HG02885 (cell line): ENCODE measurements around the gene ARHGAP25.

Experiments
- ATAC-seq: cut with Tn5 transposase; IDR thresholded peaks from one replicate; pipeline ENCODE4 v1.9.1; 2021; ENCODE audit warnings: mild to moderate bottlenecking; ENCODE audit not compliant: unreplicated experiment, poor library complexity

Gene ARHGAP25

DNA sequence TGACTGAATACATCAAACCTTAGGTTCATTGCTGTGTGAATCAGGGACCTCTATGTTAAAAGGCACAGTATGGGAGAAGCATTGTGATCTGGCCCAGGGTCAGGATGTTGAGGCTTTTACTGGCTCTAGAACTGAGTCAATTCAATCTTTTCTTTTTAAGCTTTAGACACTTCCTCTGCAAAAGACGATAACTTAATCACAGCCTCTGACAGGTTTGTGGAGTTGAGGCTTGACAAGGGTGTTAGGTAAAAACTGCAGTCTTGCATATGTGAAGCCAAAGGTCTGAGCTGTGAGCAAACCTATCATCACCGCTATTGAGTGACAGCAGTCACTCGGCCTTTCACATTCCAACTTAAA, 17.3 kb upstream of the ARHGAP25 start:
- peak; percentile 47 for ATAC-seq

DNA sequence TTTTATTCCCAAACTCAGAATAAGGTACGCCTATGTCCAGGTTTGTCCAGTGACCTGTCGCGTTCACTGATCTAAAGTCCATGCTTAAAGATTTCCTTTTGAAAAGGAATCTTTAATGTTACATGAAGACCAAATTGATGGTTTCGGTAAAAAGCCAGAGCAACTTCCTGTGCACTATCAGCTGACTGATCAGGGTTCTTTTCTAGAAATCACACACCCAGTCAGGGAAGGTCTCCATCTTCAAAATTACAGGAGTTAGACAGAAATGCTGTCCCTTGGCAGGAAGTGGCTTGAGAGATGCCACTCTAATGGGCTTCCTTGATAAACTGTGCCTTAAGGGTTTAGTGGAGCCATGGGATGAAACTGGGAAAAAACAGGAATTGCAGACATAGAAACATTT, 14.7 kb upstream of the ARHGAP25 start:
- ATAC-seq = no peak

DNA sequence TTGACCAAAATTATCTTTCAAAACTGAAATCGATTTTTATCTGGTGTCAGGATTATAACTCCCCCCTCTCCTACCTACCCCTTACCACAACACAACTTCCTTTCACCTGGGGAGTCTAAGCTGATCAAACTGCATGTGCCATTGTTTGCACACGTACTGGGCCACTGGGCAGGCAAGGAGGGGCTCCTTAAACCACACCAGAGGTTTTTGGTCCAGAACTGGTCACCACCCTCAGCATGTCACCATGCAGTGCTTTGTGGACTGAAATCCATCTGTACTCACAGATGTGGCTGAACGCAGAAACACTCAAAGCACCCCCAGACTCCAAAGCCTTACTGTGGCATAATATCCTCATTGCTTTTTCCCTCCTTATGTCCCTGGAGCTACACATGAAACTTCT, 13.9 kb upstream of the ARHGAP25 start:
- no peak for ATAC-seq

DNA sequence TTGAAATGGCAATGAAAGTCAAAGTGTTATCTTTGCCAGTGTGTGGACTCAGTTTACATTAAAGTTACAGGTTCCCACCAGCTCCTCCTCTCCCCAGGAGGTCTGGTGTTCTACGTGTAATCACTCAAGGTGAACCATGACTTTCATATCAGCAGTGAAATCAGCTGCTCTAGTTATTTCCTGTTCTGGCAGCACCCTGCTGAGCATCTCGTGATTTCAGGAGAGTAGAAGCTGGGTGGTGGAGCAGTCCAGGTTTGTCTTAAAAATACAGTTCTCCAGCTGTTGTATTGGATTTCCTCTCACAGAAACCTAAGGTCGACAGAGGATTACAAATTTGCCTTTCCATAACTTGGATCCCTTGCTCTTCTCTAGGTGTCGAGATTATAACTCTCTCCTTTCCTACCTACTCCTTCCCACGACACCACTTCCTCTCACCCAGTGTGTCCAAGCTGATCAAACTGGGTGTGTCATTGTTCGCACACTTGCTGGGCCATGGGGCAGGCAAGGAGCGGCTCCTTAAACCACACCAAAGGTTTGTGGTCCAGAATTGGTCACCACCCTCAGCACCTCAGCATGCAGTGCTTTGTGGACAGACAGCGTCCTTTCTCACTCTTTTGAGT, 13.0 kb upstream of the ARHGAP25 start:
- ATAC-seq = peak; percentile 70

DNA sequence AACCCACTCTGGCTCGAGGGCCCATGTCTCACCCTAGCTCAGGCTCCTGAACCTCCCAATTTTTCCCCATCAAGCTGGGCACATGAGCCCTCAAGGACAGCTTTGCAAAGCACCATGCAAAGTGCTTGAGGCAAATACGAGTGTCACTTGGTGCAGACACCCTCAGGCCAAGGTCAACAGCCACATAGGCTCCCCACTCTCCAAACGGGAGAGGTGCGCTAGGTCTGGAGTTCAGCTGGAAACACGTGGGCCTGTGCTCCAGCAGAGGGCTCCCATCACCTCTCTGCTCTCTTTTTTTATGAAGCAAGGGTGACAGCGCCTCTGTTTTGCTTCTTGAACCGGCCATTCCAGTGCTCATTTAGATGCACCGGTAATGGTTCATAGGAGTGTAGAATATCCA, 11.9 kb upstream of the ARHGAP25 start:
- no peak for ATAC-seq

DNA sequence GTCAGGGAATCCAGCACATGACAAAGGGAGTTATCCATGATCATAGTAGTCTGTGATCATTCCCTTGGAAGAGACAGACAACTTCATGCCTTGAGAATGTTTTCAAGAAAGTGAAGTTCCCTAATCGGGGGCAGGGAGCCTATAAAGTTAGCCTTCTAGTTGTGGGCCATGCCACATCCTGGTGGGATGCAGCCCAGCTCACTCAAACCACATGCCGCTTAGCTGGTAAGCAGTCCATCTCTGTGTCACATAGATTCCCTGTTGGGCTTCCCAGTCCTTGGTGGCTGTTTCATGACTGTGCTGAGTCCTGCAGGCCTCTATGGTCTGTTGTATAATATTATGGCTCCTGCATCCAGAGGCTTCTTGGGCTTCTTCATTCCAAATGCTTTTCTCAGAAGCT, 11.4 kb upstream of the ARHGAP25 start:
- no peak for ATAC-seq

DNA sequence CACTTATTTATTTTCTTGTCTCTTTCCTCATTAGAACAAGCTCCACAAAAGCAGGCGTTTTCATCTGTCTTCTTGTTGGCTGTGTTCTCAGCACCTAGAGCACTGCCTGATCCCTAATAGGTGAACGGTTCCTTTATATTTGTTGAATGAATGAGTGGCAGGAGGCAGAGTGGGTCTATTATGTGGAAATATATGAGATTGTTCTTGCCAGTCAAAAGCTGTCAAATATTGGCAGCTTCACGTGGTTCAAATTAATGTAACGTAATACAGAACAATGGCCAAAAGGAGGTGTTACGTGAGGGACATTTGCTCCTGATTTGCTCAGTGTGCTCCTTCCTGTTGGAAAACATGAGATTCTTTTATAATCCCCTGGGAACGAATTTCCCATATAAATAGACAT, 8.5 kb upstream of the ARHGAP25 start:
- ATAC-seq = no peak

DNA sequence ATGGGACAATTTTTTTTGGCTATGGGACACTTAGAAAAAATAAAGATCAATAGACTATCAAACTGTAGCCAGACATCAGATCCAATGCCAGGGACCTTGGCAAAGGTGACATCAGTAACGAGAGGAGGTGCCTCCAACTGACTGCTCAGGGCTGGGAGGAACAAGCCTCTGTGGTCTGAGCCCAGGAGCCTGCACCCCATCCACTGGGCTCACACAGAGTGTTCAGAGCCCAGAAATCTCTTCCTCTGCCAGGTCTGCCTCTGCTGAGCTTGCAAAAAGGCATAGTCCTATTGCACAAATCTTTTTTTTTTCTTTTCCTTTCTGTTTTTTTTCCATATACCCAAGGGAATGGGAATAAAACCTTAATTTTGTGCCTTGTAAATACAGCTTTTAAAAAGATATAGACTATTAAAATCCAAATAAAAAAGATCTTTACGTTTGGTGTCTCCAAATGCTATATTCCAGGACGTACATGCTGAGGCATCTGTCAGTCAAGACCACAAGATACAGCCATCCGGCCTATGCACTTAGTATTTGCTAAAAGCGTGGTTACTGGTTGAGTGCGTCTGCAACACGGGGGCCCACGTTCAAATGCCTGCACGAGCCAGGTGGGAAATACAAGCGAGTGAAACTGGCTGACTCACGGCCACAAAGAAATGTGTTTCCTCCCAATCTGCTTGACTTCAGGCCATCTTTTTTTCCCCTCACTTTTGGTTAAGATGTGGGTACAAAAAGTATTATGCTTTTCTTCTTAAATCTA, 7.8 kb upstream of the ARHGAP25 start:
- ATAC-seq = peak; percentile 98

DNA sequence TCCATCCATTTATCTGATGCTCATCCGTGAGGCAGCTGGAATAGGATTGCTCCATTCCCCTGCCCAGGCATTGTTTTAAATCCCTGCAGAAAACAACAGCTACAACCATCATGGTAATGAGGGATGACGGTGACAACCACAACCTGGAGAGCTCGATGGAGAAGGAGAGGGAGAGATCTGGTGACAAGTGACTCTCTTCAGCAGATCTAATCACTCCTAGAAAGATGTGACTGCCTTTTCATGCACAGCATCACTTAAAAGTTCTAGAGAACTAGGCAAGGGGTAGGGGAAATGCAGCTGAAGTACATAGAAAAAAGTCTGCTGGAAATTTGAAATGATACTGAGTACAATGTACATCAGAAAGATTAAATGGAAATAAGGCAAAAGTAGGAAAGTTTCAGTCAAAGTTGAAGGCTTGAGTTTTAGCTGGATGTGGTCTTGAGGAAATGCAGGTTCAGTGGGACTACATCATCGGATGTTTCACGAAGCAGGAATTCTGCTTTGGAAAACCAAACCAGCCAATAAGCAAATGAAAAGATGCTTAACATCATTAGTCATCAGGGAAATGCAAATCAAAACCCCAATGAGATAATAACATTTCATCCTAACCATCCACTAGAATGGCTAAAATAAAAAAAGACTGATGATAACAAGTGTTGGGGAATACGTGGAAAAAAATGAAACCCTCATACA, 6.8 kb upstream of the ARHGAP25 start:
- no peak for ATAC-seq

DNA sequence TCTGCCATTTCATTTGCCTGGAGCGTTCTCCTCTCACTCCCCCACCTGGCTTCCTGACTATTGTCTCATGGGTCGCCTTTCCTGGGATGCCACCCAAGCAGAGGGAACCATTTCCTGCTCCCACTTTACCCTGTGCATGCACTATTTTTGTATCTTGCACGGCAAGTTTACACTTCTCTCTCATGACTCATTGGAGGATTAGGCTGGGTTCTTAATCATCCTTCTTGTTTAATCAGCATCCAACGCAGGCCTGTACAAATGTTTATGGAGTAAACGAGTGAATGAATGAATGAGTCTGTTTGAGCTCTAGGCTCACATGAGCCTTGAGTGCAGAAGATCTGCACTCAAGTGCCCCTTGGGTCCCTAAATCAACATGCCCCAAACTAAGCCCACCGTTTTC, 3.8 kb upstream of the ARHGAP25 start:
- ATAC-seq = no peak

DNA sequence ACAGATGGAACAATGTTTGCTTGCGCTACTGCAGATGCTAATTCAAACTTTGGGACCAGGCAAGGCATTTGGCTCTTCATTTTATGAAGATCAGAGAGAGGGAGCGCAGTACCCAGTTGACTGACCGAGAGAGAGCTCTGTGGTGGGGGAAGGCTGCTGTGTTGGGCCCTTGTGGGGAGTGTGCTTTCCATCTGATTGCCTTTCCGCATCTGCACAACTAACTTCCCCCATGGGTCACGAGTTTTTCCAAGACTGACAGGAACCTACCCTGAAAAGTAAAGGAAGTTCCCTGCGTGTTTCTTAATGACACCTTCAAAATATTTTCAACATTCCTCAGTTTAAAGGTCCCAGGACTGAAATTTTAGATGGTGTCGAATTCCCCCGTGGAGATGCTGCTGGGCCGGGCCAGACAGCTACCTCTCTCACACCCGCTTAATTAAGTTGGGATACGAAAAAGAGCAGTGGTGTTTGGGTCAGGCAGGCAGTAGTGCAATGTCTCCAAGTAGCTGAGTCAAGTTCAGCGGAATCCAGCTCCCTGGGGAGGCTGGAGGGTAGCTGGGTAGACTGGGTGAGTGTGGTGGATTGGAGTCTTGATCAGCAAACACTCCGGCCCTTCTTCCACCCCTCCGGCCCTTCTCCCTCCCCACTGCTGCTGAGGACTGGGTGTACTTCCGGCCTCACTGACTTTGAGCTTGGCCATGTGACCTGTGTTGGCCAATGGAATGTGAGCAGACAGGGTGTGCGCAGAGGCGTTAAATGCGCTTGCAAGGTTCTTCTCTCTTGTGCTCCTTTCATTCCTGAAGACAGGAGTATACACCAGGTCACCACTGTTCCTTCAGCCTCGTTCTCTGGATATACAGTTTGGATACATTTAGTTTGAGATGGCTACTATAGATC, 2.3 kb upstream of the ARHGAP25 start:
- ATAC-seq = no peak

DNA sequence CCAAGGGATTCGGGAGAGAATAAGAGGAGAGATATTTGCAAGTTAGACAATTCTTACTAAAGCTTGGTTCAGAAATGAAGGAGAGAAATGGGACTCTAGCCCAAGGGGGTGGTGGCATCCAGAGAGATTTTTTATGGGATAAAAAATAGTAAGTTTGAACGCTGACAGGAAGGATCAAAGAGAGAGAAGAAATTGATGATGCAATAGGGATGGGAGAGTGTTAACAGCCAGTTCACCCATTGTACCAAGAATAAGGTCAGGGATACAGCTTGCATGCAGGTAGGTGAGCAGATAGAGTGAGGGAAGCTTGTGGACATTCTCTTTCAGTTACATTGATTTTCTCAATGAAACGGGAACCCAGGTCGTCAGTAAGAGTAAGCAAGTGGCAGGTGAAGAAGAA, 1.2 kb upstream of the ARHGAP25 start:
- no peak for ATAC-seq

DNA sequence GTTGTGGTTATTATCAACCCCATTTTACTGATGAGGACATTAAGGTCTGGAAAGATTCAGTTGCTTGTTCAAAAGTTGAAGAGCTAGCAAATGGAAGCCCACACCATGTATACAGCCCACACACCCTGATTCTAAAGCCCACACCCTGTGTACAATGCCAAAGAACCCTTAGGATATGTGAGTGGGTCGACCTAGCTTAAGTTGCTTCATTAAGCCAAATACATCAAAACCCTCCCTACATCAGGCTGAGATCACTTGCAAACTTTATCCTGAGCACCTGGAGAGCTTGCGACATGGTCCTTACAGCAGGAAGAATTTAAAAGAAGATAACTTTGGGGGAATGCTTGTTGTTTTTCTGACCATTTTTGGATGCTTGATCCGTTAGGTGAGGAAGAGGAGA, 435 bp upstream of the ARHGAP25 start:
- ATAC-seq = no peak

DNA sequence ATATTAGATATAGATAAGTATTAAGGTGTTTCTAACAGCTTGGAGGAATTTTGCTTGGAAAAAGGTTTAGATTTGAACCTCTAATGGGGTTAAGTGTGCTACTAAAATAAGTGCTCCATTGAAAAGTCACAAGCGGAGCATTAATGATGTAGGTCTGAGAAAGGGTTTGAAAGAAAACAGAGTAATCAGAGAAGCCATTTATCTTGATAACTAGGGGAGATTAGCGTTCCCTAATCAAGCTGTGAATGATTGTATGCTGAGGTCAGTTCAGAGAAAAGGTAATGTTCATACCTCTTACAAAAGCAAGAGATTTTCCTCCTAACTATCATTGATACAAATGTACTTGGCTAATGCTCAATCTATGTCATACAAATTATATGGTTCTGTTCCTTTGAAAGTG, 1.5 kb downstream of the ARHGAP25 start:
- no peak for ATAC-seq

DNA sequence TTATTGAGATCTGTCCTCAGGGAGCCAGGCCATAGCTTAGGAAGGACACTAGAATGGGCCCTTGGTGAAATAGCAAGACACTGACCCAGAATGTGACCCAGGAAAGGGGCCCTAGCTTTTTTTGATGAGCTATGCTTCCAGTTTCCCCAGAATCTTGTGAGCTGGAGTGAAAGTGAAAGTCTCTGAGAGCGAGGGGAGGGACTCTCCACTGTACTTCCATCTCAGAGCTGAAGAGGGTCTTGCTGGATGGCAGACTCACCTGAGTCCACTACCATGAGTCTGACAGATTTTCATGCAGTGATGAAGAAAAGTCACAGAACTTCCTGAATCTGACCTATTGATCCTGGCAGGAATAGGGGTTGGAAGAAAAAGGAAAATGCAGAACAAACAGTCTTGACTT, 3.1 kb downstream of the ARHGAP25 start:
- peak; percentile 41 for ATAC-seq

DNA sequence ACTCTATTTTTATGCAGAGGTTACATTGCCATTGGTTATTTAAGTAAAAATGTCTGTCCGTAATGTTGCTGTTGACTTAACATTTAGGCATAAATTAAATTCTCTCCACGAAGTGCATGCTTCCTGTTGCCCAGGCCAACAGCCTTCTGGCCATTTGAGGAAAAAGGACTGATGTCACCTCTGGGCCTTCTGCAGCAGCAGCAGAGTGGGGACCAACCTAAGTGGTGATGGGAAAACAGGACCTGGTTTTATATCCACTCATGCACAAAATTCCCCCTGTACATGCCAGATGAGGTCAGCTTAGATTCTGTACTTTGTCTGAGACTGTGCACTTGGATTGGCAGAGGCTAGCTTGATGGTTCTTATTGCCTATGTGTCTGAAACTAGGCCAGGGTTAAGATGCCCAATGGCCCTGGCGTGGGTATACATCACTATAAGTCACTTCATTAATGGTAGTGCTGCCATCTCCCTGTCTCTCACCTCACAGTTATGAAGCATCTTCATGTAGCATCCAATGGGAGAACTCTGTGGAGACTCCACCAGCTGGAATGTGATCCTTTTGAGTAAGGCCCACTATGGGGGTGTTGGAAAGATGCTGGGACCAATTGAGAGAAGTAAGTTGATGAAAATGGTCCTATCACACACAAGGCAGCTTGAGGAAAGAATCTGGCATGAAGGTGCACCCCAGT, 4.4 kb downstream of the ARHGAP25 start:
- no peak for ATAC-seq

DNA sequence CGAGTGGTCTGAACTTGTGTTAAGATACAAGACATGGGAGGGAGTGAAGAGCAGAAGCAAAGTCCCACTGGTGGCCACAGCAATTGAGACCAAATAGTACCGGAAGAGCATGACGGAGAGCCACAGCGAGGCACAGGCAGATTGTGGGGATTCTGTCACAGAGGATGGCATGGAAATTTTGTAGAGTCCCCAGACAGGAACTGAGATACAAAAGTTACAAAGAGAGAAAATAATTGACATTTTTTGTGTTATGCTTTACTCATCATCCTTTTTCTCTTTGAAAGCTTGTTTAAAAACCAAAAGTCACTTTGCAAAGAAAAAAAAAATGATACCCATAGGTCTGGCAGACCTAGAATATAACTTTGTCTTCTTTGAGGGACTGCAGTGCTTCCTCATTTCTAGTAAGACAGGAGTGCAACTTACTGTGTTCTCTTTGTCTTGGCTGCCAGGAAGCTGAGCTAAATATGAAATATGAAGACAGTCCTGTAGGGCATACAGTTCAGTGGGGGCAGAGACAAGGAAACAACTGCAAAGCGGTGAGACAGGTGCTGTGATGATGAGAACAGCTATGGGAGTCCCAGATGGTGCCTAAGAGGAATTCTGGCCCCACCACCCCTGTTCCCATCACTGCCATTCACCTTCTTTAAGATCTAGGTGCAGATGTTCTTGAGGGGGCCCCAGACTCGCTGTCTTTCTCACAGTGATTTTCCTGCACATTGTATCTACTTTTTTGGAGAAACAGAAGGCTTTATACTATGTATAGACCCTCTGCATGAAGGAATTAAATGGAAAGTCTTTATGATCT, 5.2 kb downstream of the ARHGAP25 start:
- no peak for ATAC-seq

DNA sequence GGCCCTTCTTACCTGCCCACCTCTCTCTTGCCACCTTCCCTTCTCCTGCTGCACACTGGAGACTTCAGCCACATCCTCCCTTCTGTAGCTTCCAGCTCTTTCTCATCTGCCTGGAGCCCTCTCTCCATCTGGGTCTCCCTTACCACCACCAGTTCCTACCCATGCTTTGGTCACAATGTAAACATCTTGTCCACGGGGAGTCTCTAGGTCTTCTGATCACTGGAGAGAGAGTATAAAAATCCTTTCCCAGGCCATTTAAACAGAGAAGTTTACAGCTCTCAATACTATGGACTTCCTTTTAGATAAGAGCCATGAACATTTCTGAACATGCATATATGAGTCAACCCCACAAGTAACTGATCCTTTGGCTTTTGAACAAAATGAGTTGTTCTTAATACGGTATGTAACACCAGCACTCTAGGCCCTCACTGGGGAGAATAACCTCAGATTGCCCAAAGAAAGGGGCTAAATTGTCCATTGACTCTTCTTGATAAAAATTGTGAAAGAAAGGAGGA, 5.8 kb downstream of the ARHGAP25 start:
- ATAC-seq = no peak

DNA sequence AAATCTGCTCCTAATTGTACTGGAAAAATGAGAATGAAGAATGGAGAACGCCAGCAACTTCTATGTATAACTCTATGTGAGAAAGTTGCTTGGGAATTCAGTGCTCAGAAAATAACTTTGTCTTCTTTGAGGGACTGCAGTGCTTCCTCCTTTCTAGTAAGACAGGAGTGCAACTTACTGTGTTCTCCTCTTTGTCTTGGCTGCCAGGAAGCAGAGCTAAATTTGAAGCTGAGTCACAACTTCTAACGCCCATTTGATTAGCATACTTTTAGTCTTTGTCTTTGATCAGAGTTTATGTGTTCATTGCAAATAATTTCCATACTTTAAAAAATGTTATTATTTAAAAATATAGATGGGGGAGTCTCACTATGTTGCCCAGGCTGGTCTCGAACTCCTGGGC, 6.6 kb downstream of the ARHGAP25 start:
- no peak for ATAC-seq
